Liver (tissue), 3 donors: ENCODE data around the gene OCA2.

Experiments used
- CTCF ChIP-seq: fragments of 150-350 bp; IDR thresholded peaks from 2 replicates; pipeline ENCODE4 v1.5.1; 2017; ENCODE audit warnings: improper control_type of control experiment, low read depth, low read length; ENCODE audit not compliant: missing input control
- FOXA2 ChIP-seq: IDR thresholded peaks from 2 replicates; pipeline ENCODE4 v1.6.1; 2016; ENCODE audit warnings: antibody characterized with exemption
- GABPA ChIP-seq, 2 donors: IDR thresholded peaks in 1 of 2; conservative IDR thresholded peaks in 1 of 2; 2 replicates each; pipeline ENCODE4 v1.6.1; 2016; ENCODE audit warnings: antibody characterized with exemption in 2 of 2, mild to moderate bottlenecking in 1 of 2, moderate library complexity in 1 of 2
- SP1 ChIP-seq: IDR thresholded peaks from 2 replicates; pipeline ENCODE4 v1.6.1; 2018; ENCODE audit warnings: antibody characterized with exemption, mild to moderate bottlenecking
- donor health status: healthy.
- donor health status: healthy.

DNA sequence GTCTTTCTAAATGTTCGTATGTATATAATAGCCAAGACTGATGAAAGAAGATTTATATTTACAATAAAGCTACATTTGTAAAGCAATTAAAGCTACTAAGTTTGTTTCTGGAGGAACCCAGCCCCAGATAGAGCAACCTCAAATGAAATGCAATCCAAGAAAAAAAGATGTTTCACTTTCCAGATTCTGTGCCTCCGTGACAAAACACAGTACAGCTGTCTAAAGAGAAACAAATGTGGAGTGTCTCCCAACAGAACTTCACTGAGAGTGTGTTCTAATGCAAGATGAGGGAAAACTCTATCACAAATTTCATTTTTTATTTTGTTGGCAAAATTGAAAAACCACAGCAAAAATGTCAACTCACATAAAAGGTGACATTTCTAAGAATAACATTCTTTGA lies 317.0 kb downstream of the OCA2 start:
- no peak for TF ChIP-seq CTCF
- no peak for TF ChIP-seq GABPA (IDR thresholded peaks at IDR 0.05 in 1 of 2, conservative IDR thresholded peaks at IDR 0.05 in 1 of 2)
- TF ChIP-seq SP1 = no peak
- no peak for TF ChIP-seq FOXA2
